ENCODE data around the gene TAS1R1. TPM values are rescaled to one million over a fixed set of nuclear protein-coding genes. Genes with fewer than 3 reads are reported as not detected.

Gene TAS1R1
- total RNA-seq, 1 experiment from 2014 or later = not detected

- ChIA-PET POLR2A (no interaction called here), CTCF (no interaction called here)
- ATAC-seq = no peak
- Histone ChIP-seq H3K9me3 (ENCODE audit: control insufficient read depth, insufficient read depth, low read depth, low read length) (no peaks in the 10 kb centered on the region), H3K27ac (ENCODE audit: low read length) (no peak overlapping the region), H3K36me3 (ENCODE audit: control insufficient read depth, insufficient read depth, low read length) (peaks cover 20% of the 10 kb centered on the region), H3K4me1 (ENCODE audit: control insufficient read depth, insufficient read depth, low read length) (no peaks in the 10 kb centered on the region), H3K4me3 (ENCODE audit: low read depth in 2 of 2, low read length in 2 of 2) (no peak overlapping the region), H3K27me3 (ENCODE audit: control insufficient read depth, insufficient read depth, low read length) (no peaks in the 10 kb centered on the region)
- TF ChIP-seq TCF7L2 (IDR thresholded peaks at IDR 0.05; ENCODE audit: low read depth, low read length) = no peak
- no peak for TF ChIP-seq CTCF (IDR thresholded peaks at IDR 0.05)
- no peak for TF ChIP-seq REST (IDR thresholded peaks at IDR 0.05; ENCODE audit: insufficient read depth in 1 of 2, low read depth in 2 of 2, low read length in 1 of 2)
- TF ChIP-seq SIN3A (IDR thresholded peaks at IDR 0.05; ENCODE audit: borderline replicate concordance, insufficient read depth, low read depth, low read length) = no peak
- no peak for TF ChIP-seq POLR2AphosphoS5 (IDR thresholded peaks at IDR 0.05; ENCODE audit: low read depth, low read length)
- in situ Hi-C loops (cut with HindIII; ENCODE audit: low pct_unique_long_range_greater_than_20kb, low sequenced_read_pairs) (no loop called here), intact Hi-C loops (cut with micrococcal nuclease; ENCODE audit: unreplicated experiment) (no loop called here)
- no peak for DNase-seq (ENCODE audit: low read depth, low spot score)
- no TSS peak for BruUV-seq (replicated peaks)
These were observed 9.6 kb upstream of the TAS1R1 start for GRCh38 chr1:6545276-6546112.

- in situ Hi-C loops (cut with HindIII; ENCODE audit: low pct_unique_long_range_greater_than_20kb, low sequenced_read_pairs) = no loop called here
- CTCF ChIA-PET = no interaction called here
- Histone ChIP-seq H3K4me3 (ENCODE audit: low read depth in 2 of 2, low read length in 2 of 2) (no peak overlapping the region), H3K27ac (ENCODE audit: low read length) (no peak overlapping the region), H3K36me3 (ENCODE audit: control insufficient read depth, insufficient read depth, low read length) (peaks cover 20% of the 10 kb centered on the region), H3K27me3 (ENCODE audit: control insufficient read depth, insufficient read depth, low read length) (no peaks in the 10 kb centered on the region), H3K4me1 (ENCODE audit: control insufficient read depth, insufficient read depth, low read length) (no peaks in the 10 kb centered on the region), H3K9me3 (ENCODE audit: control insufficient read depth, insufficient read depth, low read depth, low read length) (no peaks in the 10 kb centered on the region)
- BruUV-seq (replicated peaks) = no TSS peak
- DNase-seq (ENCODE audit: low read depth, low spot score) (no peak), ATAC-seq (no peak)
- no peak for TF ChIP-seq TCF7L2 (IDR thresholded peaks at IDR 0.05; ENCODE audit: low read depth, low read length)
- no peak for TF ChIP-seq SIN3A (IDR thresholded peaks at IDR 0.05; ENCODE audit: borderline replicate concordance, insufficient read depth, low read depth, low read length)
- no peak for TF ChIP-seq REST (IDR thresholded peaks at IDR 0.05; ENCODE audit: insufficient read depth in 1 of 2, low read depth in 2 of 2, low read length in 1 of 2)
- TF ChIP-seq CTCF (IDR thresholded peaks at IDR 0.05) = no peak
- TF ChIP-seq POLR2AphosphoS5 (IDR thresholded peaks at IDR 0.05; ENCODE audit: low read depth, low read length) = no peak
- intact Hi-C loops (cut with micrococcal nuclease; ENCODE audit: unreplicated experiment) = no loop called here
- POLR2A ChIA-PET = no interaction called here
These were observed 8.8 kb upstream of the TAS1R1 start for GRCh38 chr1:6546326-6546725.

Data from Panc1 (cell line).